Omental fat pad (tissue), 4 donors: ENCODE data around the gene AANAT. TPM values are rescaled to one million over a fixed set of nuclear protein-coding genes. Genes with fewer than 3 reads are reported as not detected.

Experiments used
- ATAC-seq: fragments of 150-250 bp; one replicate; pipeline ENCODE4 v1.9.1; 2016; ENCODE audit warnings: mild to moderate bottlenecking, moderate library complexity; ENCODE audit not compliant: low FRiP score
- DNase-seq: peaks from one replicate; pipeline ENCODE4 v3.0.0-alpha.2; 2019; ENCODE audit warnings: low spot score
- CTCF ChIP-seq, 3 donors: fragments of 450-650 bp; IDR thresholded peaks; one replicate each; pipeline ENCODE4 v1.5.1; 2016 to 2017; ENCODE audit warnings: antibody characterized with exemption in 3 of 3, mild to moderate bottlenecking in 3 of 3, moderate library complexity in 2 of 3
- total RNA-seq, 4 donors: library from RNA; depleted of rRNA; stranded (reverse); fragments of >200 nt; gene quantifications; one replicate each; pipeline ENCODE4 v1.1.0, GENCODE V29; 2016

AANAT gene
- total RNA-seq, 4 donors from 2014 or later: not detected

- no peak for TF ChIP-seq CTCF (IDR thresholded peaks at IDR 0.05)
- no peak for ATAC-seq
- no peak for DNase-seq
These were observed 19.3 kb upstream of the AANAT start for GRCh38 chr17:76447931-76448652.

DNA sequence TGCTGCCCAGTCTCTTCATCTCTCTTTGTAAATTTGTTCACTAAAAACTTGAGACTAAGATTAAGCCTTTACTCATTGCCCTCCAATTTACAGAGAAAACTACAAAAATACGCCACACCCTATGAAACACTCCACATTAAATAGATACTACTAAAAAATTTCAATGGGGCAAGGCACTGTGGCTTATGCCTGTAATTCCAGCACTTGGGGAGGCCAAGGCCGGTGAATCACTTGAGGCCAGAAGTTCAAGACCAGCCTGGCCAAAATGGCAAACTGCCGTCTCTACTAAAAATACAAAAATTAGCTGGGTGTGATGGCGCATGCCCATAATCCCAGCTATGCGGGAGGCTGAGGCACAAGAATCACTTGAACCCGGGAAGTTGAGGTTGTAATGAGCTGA lies 18.3 kb upstream of the AANAT start:
- no peak for ATAC-seq
- no peak for DNase-seq
- TF ChIP-seq CTCF (IDR thresholded peaks at IDR 0.05): no peak

GRCh38 chr17:76451506-76451905 lies 15.9 kb upstream of the AANAT start:
- no peak for TF ChIP-seq CTCF (IDR thresholded peaks at IDR 0.05)
- ATAC-seq (no peak), DNase-seq (no peak)

- DNase-seq: no peak
- peak; percentile 57 for ATAC-seq
- no peak for TF ChIP-seq CTCF (IDR thresholded peaks at IDR 0.05)
These were observed 15.2 kb upstream of the AANAT start for GRCh38 chr17:76452127-76452659.

DNA sequence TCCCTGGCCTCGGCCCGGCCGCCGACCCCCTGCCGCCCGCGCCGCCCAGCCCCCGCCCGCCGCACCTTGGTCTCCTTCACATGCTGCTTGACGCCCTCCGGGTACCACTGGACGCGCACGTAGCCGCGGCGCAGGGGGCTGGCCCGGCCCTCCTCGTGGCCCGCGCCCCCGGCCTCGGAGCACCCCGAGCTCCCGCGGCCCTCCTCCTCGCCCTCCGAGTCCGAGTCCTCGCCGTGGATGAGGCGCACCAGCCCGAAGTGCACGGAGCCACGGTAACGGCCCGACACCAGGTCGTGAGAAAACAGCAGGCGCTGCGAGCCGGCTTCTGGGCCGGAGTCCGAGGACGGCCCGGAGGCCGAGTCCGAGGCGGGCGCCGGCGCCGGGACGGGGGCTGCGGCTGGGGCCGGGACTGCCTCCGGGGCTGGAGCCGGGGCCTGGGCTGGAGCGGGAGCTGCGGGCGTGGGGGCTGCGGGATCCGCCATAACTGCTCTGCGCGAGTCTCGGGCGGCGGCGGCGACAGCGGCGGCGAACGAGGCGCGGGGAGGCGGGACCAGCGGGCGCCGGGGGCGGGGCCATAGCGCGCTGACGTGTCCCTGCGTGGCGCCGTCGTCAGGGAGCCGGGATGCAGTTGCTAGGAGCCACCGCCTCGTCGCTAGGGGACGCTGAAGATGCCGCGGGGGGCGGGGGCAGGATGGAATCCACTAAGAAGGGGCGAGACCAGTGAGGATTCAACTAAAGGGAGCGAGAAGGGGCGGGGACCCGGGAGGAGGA lies 14.6 kb upstream of the AANAT start, which contains the start of gene UBE2O:
Gene UBE2O, minus strand, starts transcription at position 493 of the 771 bp plus-strand sequence. Its CDS starts 11 bp downstream, at position 482.
- TF ChIP-seq CTCF (IDR thresholded peaks at IDR 0.05): no peak
- ATAC-seq: peak; percentile 87

GRCh38 chr17:76453431-76453743 lies 14.0 kb upstream of the AANAT start:
- DNase-seq (no peak), ATAC-seq (no peak)
- TF ChIP-seq CTCF (IDR thresholded peaks at IDR 0.05): no peak

More for the DNA sequence above, 14.6 kb upstream of the AANAT start, which contains the start of gene UBE2O:
- peak; percentile 52 for DNase-seq
